ENCODE results near the gene C1QC.
"Not testable (repeated sequence)": the region's sequence is repeated elsewhere in the genome, so short reads cannot be mapped to it uniquely, and the experiment has no call there.

C1QC gene

GRCh38 chr1:22651941-22652856 is 8.8 kb downstream of the C1QC start:
- DNase-seq, result peak; percentile 4

DNA sequence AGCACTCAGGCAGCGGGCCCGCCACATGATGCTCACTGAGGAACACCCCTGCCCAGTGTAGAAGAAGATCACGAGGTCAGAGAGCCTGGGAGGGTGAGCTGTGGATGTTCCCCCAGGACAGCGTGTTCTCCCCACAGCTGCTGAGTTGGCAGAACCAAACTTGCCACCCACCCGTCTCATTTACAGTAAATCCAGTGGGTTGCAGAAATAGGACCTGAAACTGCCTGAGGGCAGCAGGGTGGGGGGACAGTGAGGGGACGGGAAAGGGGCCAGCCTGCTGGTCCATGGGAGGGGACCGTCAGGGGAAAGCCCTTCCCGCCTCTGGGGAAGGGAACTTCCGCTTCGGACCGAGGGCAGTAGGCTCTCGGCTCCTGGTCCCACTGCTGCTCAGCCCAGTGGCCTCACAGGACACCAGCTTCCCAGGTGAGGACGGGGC is 9.5 kb downstream of the C1QC start, which contains the start of gene C1QB:
Gene C1QB, plus strand, starts transcription at position 356 of the 436 bp plus-strand sequence. CDS start 6,227 bp downstream, outside the sequence.
- DNase-seq, result no peak

GRCh38 chr1:22654692-22655091 is 11.3 kb downstream of the C1QC start:
- DNase-seq, result no peak

GRCh38 chr1:22658385-22659163 is 15.1 kb downstream of the C1QC start:
- DNase-seq, result peak; percentile 13

DNA sequence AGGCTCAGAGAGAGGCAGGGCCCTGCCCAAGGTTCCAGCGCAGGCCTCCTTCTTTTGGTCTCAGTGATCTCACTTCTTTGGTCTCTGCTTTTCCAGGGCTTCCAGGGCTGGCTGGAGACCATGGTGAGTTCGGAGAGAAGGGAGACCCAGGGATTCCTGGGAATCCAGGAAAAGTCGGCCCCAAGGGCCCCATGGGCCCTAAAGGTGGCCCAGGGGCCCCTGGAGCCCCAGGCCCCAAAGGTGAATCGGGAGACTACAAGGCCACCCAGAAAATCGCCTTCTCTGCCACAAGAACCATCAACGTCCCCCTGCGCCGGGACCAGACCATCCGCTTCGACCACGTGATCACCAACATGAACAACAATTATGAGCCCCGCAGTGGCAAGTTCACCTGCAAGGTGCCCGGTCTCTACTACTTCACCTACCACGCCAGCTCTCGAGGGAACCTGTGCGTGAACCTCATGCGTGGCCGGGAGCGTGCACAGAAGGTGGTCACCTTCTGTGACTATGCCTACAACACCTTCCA is 17.3 kb downstream of the C1QC start:
- DNase-seq, result no peak

DNA sequence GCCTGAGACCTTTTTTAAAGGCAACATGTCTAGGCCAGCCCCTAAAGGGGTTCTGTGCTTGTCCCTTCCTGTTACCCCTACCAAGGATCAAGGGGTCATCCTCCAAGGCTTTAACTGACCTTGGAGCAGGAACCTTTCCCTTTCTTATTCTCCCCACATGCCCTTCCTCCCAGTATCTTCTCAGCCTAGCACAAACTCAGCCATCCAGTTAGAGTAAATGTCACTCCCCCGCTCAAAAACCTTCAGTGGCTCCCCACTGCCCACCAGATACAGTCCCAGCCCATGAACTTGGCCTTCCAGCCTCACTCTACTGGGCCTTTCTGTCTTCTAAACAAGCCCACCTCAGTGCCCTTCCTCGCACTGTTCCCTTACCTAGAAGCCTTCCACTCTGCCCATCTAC is 18.4 kb downstream of the C1QC start:
- DNase-seq, result no peak

- DNase-seq, result peak; percentile 40
Observed at GRCh38 chr1:22662318-22662717, 18.9 kb downstream of the C1QC start.

GRCh38 chr1:22662986-22663408 is 19.6 kb downstream of the C1QC start:
- no peak for DNase-seq

GRCh38 chr1:22665752-22666151 is 22.3 kb downstream of the C1QC start:
- peak; percentile 29 for DNase-seq

DNA sequence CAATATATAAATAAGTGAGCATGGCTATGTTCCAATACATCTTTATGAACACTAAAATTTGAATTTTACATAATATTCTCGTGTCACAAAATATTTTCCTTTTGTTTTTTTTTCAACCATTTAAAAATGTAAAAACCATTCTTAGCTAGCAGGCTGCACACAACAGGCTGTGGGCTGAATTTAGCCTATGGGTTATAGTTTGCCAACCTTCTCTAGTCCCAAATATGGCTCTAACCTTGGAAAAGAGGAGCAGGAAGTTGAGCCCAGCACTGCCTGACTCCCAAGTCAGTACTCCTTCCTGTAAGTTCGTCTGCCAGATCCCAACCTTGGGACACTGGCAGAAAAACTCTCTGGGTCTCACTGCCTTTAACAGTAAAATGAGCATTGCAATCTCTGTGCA is 23.0 kb downstream of the C1QC start:
- no peak for DNase-seq

- not testable (repeated sequence) for DNase-seq
Observed at GRCh38 chr1:22668840-22669239, 25.4 kb downstream of the C1QC start.

DNA sequence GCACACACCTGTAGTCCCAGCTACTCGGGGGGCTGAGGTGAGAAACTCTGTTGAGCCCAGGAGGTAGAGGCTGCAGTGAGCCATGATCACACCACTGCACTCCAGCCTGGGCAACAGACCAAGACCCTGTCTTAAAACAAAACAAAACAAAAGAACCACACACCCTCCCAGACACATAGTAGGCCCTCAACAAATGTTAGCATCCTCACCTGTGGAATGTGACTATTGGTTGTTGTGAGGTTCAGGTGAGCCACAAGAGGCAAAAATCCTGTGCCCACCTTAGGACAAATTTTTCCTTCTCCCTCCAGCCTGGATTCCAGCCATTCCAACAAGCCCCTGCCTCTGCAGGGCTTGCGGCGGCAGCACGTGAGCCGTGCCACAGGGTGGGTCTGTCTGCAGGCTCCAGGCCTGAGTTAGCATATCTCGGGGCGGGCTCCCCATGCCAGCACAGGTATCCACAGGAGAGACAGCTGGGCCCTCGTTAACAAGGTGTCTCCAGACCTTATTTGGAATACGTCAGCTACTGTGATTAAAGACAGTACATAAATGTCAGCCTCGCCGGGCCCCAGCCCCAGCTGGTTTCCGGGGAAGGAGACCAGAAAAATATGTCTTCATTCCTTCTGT is 27.0 kb downstream of the C1QC start:
- peak; percentile 10 for DNase-seq

DNA sequence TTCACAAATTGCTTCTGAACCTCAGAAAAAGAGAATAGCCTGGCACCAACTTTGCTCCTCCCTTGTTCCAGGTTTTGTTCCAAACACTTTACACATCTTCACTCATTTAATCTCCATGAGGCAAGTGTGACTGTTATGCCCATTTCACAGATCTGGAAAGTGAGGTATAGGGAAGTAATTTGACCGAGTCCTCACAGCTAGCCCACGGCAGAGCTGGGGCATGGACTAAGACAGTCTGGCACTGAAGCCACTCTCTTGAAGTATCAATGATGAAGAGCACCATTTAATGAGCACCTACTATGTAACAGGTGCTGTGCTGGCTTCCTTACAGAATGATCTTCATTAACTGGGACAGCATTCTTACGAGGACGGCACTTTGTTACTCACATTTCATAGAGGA is 28.6 kb downstream of the C1QC start:
- no peak for DNase-seq

DNA sequence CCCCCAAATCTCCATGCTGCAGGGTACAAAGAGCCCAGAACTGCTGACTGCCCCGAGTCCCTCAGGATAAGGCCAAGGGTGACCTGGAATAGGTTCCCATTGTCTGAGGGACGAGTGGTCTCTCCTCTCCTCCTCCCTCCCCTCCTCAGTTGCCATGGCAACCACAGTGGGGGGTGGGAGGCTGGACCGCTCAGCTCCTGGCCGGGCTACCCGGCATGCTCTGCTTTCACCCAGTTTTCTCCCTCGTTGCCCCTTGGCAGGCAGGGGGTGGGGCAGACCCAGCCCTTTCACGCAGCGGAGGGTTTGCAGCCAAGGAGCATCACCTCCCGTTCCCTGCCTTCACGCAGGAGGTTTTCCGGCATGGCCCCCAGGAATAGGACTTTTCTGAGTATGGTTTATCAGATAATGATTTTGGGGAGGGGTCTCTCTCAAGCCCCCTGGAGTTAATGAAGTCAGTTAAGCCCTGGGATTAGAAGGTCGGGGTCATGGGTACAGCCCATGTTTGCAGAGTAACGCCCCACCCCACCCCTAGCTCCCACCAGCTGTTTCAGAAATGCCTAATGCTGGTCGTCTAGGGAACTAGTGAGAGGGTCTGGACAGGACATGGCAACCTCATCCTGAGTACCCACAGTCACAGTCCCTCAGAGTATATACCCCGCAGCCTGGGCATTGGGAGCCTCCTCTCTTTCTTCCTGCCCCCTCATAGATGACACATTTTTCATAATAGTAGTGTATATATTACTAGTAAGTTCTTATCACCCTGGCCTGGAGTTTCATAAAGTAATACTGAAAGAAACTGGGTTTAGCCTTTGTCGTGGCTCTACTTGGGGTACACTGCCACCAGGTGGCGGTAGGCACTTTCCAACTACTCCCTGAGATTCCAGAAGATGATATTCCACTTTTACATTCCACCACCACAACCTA is 30.3 kb downstream of the C1QC start:
- DNase-seq, result peak; percentile 32

DNA sequence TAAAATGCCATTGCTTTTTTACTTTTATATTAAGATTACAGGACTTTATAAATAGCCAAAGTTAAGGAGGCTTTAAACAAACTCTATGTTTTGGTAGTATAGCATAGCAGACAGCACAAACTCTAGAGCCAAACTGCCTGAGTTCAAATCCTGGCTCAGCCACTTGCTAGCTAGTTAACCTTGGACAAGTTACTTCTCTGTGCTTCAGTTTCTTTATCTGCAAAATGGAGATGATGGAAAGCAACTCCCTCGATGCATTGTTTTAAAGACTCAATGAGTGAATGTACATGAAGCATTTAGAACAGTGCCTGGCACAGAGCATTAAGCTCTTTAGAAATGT is 30.9 kb downstream of the C1QC start:
- no peak for DNase-seq

DNA sequence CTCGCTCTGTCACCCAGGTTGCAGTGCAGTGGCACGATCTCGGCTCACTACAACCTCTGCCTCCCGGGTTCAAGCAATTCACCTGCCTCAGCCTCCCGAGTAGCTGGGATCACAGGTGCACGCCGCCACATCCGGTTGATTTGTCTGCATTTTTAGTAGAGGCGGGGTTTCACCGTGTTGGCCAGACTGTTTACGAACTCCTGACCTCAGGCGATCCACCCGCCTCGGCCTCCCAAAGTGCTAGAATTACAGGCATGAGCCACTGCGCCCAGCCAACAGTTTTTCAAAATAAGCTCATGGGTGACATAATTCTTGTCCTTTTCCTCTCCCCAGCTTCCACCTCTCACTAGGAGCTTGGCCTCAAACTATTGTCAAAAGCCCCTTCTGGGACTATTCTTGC is 32.7 kb downstream of the C1QC start:
- DNase-seq, result not testable (repeated sequence)

DNA sequence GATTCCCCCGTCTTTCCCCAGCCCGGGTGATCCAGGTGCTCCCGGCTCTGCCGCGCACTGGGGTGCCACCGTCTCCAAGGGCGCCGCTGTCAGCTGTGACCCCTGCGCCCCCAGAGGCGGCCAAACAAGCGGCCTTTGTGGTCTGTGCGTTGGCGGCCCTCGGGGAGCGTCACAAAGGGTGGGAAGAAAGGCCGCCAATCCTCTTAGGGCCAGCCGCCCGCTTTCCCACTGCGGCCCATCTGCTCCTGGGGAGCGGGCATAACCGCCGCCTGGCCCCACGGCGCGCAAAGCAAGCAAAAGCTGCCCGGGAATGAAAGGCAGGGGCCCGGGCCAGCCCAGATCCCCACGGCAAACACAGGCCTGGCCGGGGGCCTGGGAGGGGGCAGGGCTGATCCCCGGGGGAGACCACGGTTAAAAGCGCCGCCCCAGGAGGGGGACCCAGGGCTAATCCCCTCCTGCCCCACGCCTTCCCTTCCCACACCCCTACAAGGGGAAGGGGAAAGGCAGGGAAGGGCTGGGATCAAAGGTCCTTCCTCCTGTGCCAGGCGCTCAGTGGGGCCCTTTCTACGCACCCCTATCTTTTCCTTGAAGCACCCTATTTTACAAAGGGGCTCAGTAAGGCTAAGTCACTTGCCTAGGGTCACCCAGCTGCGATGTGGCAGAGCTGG is 33.6 kb downstream of the C1QC start:
- peak; percentile 69 for DNase-seq

DNA sequence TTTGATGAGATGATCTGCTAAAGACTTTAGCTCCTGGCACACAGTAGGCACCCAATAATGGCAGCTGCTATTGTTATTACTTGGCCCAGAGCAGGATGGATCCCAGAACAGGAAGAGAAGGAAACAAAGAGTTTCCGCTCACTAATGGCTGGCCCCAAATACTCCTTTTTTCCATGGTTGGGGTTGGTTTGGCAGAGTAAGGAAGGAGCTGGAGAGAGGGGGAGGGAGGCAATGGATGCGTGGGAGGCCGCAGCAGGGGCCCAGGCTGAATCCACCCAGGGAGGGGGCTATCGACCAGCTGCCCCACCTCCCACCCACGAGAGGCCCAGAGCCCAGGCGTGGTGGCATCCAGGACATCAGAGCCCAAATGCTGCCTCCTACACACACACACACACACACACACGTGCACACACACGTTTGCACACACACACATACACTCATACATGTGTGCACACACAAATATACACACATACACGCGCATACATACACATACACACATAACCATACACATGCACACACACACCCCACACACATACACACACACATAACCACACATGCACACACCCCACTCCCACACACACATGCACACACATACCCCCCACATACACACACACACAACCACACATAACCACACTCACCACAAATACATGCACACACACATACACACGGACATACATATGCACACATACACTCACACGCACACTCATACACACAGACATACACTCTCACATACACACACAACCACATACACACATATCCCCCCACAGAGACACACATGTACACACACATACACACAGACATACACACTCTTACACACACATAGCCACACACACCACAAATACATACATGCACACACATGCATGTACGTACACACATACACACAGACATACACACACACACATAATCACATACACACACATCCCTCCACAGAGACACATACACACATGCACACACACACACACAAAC is 34.8 kb downstream of the C1QC start:
- no peak for DNase-seq

DNA sequence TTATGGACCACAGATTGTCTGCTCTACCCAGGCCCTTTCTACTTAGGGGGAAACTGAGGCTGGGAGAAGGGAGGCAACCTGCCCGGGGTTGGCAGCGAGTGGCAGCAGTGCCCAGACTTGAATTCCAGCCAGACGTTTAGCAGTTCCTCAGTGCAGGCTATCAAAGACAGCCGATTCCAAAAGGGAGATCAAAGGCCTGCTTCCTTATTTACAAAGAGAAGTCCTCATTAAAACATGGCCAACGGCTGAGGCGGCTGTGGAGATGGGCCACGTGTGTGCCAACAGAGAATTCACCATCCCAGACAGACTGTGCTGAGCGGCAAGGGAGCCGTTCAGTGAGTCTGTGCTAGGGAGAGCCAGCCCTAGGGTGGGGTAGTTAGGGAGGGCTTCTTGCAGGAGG is 37.3 kb downstream of the C1QC start:
- no peak for DNase-seq

Measured in NCI-H146 (cell line).